ENCODE measurements around the gene ADARB2.

The ADARB2 gene

GRCh38 chr10:1209355-1209979 is 527.9 kb downstream of the ADARB2 start:
- DNase-seq = no peak

- no peak for DNase-seq
Observed at GRCh38 chr10:1208366-1209311, 528.7 kb downstream of the ADARB2 start.

GRCh38 chr10:1206601-1207000 is 530.7 kb downstream of the ADARB2 start:
- no peak for DNase-seq

- no peak for DNase-seq
Observed at GRCh38 chr10:1206101-1206500, 531.2 kb downstream of the ADARB2 start.

GRCh38 chr10:1205450-1206030 is 531.8 kb downstream of the ADARB2 start:
- DNase-seq = no peak

GRCh38 chr10:1204434-1205326 is 532.6 kb downstream of the ADARB2 start:
- no peak for DNase-seq

GRCh38 chr10:1203704-1204103 is 533.6 kb downstream of the ADARB2 start:
- no peak for DNase-seq

- no peak for DNase-seq
Observed at GRCh38 chr10:1203216-1203615, 534.1 kb downstream of the ADARB2 start.

- no peak for DNase-seq
Observed at GRCh38 chr10:1202343-1202742, 535.0 kb downstream of the ADARB2 start.

- DNase-seq = no peak
Observed at GRCh38 chr10:1200866-1201807, 536.2 kb downstream of the ADARB2 start.

- no peak for DNase-seq
Observed at GRCh38 chr10:1199897-1200721, 537.2 kb downstream of the ADARB2 start.

GRCh38 chr10:1199345-1199673 is 538.0 kb downstream of the ADARB2 start:
- no peak for DNase-seq

- DNase-seq = no peak
Observed at GRCh38 chr10:1198453-1199344, 538.6 kb downstream of the ADARB2 start.

GRCh38 chr10:1197384-1197783 is 539.9 kb downstream of the ADARB2 start:
- DNase-seq = no peak

- no peak for DNase-seq
Observed at GRCh38 chr10:1196656-1197055, 540.7 kb downstream of the ADARB2 start.

- DNase-seq = no peak
Observed at GRCh38 chr10:1195828-1196227, 541.5 kb downstream of the ADARB2 start.

GRCh38 chr10:1194161-1194560 is 543.2 kb downstream of the ADARB2 start:
- DNase-seq = no peak

GRCh38 chr10:1193561-1193960 is 543.8 kb downstream of the ADARB2 start:
- no peak for DNase-seq

GRCh38 chr10:1191752-1192151 is 545.6 kb downstream of the ADARB2 start:
- no peak for DNase-seq

All from activated CD4-positive, alpha-beta T cell treated with anti-CD3 and anti-CD28 coated beads for 48 hours (primary cell).